Choroid plexus epithelial cell (primary cell): ENCODE data around the gene IKBKE.

Experiments used
- DNase-seq: peaks from one replicate; pipeline ENCODE4 v3.0.0-alpha.2; 2010; ENCODE audit warnings: low read depth
- H3K4me3 ChIP-seq: 2 replicates; pipeline ENCODE4 v1.5.1; 2011; ENCODE audit warnings: low read depth, mild to moderate bottlenecking, control low read depth, low read length, moderate library complexity
- TF ChIP-seq, protein P1 (sequence below): conservative IDR thresholded peaks from 2 replicates; pipeline ENCODE4 v1.5.1; 2011; ENCODE audit warnings: low read depth, mild to moderate bottlenecking, control low read depth, inconsistent platforms, low read length, moderate library complexity

Gene IKBKE

DNA sequence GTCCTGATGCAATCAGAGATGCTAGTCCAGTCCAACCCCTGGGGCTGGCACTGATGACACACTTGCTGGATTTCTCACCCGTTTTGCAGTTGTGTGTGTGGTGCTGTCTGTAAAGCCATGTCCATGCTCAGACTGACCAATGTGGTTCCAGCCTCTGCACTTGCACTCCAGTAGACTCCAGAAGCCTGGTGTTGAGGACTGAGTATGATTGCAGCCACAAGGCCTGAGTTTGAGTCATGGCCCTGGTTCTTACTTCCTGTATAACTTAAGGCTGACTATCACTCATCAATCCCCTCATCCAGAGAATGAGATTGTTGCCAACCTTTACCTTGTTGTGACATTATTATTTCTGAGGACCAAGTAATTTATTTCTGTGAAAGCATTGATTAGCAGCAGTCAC lies 34.8 kb upstream of the IKBKE start:
- no peak for DNase-seq
- no peak overlapping the region for H3K4me3 ChIP-seq
- TF ChIP-seq, protein P1, sequence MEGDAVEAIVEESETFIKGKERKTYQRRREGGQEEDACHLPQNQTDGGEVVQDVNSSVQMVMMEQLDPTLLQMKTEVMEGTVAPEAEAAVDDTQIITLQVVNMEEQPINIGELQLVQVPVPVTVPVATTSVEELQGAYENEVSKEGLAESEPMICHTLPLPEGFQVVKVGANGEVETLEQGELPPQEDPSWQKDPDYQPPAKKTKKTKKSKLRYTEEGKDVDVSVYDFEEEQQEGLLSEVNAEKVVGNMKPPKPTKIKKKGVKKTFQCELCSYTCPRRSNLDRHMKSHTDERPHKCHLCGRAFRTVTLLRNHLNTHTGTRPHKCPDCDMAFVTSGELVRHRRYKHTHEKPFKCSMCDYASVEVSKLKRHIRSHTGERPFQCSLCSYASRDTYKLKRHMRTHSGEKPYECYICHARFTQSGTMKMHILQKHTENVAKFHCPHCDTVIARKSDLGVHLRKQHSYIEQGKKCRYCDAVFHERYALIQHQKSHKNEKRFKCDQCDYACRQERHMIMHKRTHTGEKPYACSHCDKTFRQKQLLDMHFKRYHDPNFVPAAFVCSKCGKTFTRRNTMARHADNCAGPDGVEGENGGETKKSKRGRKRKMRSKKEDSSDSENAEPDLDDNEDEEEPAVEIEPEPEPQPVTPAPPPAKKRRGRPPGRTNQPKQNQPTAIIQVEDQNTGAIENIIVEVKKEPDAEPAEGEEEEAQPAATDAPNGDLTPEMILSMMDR: no peak

DNA sequence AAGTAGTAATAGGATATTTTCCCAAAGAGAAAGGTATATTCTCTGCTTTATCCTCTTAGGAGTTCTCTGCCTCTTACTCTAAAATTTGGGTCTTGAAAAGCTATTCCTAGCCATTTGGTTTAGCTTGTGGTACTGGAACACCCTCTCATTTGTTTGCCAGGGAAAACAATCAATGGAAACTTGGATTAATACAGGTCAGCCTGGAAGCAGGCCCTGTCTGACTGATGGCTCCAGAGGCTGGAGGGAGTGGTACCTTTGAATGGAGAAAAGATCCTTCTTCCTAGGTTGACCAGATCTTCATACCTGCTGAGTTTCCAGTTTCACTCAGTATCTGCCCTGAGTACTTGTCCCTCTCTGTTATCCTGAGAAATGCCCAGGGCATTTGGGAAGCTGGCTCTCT lies 31.7 kb upstream of the IKBKE start:
- no peak for DNase-seq
- TF ChIP-seq, protein P1: no peak
- no peak overlapping the region for H3K4me3 ChIP-seq

DNA sequence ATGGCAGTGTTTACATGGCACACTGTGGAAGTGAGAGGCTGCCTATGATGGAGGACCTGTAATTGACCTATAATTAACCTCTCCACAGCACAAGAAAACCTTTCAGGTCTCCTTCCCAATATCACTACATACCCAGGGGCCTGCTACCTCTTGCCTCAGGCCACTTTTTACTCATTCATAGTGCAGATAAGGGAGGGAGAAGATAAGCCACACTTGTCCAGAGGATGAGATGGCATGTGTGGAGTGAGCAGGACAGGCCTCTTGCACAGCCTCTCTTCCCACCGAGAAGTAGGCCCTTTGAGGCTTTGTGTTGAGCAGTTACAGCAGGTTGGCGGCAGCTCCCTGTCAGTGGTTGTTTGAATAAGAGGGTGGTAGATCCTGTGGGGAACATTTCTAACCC lies 31.1 kb upstream of the IKBKE start:
- no peak for DNase-seq
- TF ChIP-seq, protein P1: no peak
- no peak overlapping the region for H3K4me3 ChIP-seq

DNA sequence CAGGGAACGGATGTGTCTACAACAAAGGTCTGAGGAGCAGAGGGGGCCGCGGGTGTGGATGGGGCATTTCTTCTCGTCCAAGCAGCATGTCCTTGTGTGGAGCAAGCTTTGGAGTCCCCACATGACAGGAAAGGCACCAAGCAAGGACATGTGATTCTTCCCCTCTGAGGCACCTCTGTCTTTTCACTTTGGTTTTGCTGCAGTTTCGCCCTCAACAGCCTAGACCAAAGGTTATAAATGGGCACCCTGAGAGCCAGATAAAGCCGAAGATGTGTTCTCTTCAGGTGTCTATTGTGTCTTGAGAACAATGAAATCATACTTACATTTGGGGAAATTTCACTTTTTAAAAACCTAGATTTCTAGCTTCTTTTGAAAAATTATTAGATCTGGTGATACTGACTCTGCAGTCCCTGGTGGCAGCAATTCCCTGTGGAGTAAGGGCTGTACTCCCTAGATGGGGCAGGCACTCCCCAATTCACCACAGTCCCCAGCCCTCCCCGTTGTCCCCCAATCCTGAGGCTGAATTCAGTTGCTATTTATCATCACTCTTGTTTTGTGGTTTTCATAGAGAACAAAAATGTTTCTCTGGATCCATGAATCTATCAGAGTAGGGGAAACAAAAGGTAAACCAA lies 28.8 kb upstream of the IKBKE start:
- no peak overlapping the region for H3K4me3 ChIP-seq
- TF ChIP-seq, protein P1: no peak
- no peak for DNase-seq

DNA sequence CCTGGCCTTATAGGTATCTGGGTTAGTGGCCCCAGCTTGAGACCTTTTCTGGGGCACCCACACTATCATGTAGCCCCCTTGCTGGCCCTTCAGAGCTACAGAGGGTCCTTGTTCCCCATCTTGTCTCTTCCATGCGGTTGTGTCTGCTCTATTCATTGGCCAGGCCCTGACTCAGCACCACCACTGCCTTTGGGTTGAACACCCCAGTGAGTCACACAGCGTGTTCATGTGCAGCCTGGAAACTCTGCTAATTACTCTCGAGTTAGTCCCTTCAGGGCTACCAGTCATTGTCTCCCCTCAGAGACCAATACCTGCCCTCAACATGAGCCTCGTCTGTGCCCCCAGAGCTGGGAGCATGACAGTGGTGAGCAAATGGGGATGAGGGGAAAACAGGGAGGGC lies 28.2 kb upstream of the IKBKE start:
- peak; percentile 37 for DNase-seq
- H3K4me3 ChIP-seq: no peak overlapping the region
- TF ChIP-seq, protein P1: no peak

DNA sequence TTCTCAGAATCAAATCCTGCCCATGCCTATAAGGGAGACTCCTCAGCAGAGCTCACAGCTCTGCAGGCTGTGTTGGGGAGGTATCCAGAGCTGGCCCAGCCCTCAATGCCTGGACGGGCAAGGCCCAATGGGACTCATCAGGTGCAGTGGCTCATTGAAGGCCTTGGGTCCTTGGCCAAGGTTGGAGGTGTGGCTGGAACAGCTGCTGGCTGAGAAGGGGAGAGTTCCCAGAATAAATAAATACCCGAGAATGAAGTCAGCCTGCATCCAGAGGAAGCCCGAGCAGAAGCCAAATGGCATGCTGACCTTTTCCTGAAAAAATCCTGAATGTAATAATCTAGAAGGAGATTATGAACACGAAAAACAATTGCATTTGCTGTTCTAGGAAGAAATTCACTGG lies 25.2 kb upstream of the IKBKE start:
- TF ChIP-seq, protein P1: no peak
- no peak for DNase-seq
- H3K4me3 ChIP-seq: no peak overlapping the region

DNA sequence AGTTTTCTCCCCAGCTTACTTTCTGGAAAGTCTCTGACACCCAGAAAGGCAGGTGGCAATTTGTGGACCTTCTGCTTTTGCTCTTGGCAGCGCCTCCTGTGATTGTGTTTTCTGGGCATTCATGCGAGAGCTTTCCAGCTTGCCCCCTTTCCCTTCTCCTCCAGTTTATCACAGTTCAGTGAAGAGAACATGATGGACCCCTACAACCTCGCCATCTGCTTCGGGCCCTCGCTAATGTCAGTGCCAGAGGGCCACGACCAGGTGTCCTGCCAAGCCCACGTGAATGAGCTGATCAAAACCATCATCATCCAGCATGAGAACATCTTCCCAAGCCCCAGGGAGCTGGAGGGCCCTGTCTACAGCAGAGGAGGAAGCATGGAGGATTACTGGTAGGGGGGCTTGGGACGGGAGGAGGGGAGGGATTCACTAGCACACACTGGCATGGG lies 24.3 kb upstream of the IKBKE start:
- TF ChIP-seq, protein P1: no peak
- H3K4me3 ChIP-seq: no peak overlapping the region
- no peak for DNase-seq
